Esophagus squamous epithelium (tissue), 4 donors: Measurements from ENCODE around the gene DCC.

Source experiments
- CTCF ChIP-seq, 6 experiments: fragments of 450-650 bp in 4 of 6; fragments of 200-600 bp in 2 of 6; sonication (generic) in 2 of 6; IDR thresholded peaks; one replicate each; pipeline ENCODE4 v1.5.1; 2016 to 2019; ENCODE audit warnings: antibody characterized with exemption in 6 of 6, mild to moderate bottlenecking in 4 of 6, moderate library complexity in 4 of 6
- POLR2A ChIP-seq, 4 donors: fragments of 450-650 bp; IDR thresholded peaks; one replicate each; pipeline ENCODE4 v1.6.1; 2017; ENCODE audit warnings: antibody characterized with exemption in 4 of 4, mild to moderate bottlenecking in 4 of 4, moderate library complexity in 3 of 4

DNA sequence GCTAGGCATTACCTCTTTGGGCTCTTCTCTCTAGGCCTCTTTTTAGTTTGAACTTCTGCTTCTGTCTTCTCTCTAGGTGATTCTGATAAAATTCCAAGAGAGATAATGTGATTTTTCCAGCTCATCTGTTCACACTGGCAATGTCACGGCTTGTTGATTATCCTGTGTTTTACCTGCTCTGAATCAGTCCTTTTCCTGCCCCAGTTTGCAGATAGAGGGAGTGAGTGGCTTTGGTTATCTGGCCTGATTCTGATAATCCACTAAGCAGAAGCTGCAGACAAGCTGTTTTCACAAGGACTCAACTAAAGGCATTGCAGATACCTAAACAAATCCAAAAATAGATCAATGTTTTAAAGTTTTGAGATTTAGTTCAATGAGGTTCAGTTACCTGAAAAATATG is 111.9 kb downstream of the DCC start:
- no peak for TF ChIP-seq CTCF (IDR thresholded peaks at IDR 0.05)
- no peak for TF ChIP-seq POLR2A (IDR thresholded peaks at IDR 0.05)
